Raji (cell line): Measurements from ENCODE around the gene SEC23IP.

Experiments used
- POLR2A ChIP-seq: IDR thresholded peaks from 2 replicates; pipeline ENCODE4 v1.6.1; 2011; ENCODE audit warnings: low read depth, low read length, control low read depth; ENCODE audit not compliant: insufficient read depth

SEC23IP gene

GRCh38 chr10:119892188-119893065, at the start of gene SEC23IP:
Gene SEC23IP, plus strand, starts transcription at chr10:119892730. Its CDS starts 53 bp downstream, at chr10:119892783.
- TF ChIP-seq POLR2A: peak; percentile 94

- no peak for TF ChIP-seq POLR2A
Measured at GRCh38 chr10:119845656-119846055, 46.9 kb upstream of the SEC23IP start.

- TF ChIP-seq POLR2A: no peak
Measured at GRCh38 chr10:119849031-119849789, 43.3 kb upstream of the SEC23IP start.

- no peak for TF ChIP-seq POLR2A
Measured at GRCh38 chr10:119849944-119850343, 42.6 kb upstream of the SEC23IP start.

GRCh38 chr10:119852277-119852676, 40.3 kb upstream of the SEC23IP start:
- no peak for TF ChIP-seq POLR2A

GRCh38 chr10:119852822-119853221, 39.7 kb upstream of the SEC23IP start:
- no peak for TF ChIP-seq POLR2A

- no peak for TF ChIP-seq POLR2A
Measured at GRCh38 chr10:119853574-119853973, 39.0 kb upstream of the SEC23IP start.

- TF ChIP-seq POLR2A: no peak
Measured at GRCh38 chr10:119858063-119858462, 34.5 kb upstream of the SEC23IP start.

- no peak for TF ChIP-seq POLR2A
Measured at GRCh38 chr10:119859420-119860258, 32.9 kb upstream of the SEC23IP start.

GRCh38 chr10:119860866-119861607, 31.5 kb upstream of the SEC23IP start:
- no peak for TF ChIP-seq POLR2A

GRCh38 chr10:119862524-119862923, 30.0 kb upstream of the SEC23IP start:
- TF ChIP-seq POLR2A: no peak

GRCh38 chr10:119863951-119864565, 28.5 kb upstream of the SEC23IP start:
- no peak for TF ChIP-seq POLR2A

GRCh38 chr10:119865699-119866240, 26.8 kb upstream of the SEC23IP start:
- TF ChIP-seq POLR2A: no peak

- no peak for TF ChIP-seq POLR2A
Measured at GRCh38 chr10:119867317-119867716, 25.2 kb upstream of the SEC23IP start.

GRCh38 chr10:119871881-119872609, 20.5 kb upstream of the SEC23IP start:
- TF ChIP-seq POLR2A: no peak
